ENCODE measurements around the gene STK38L.

- TF ChIP-seq CTCF (IDR thresholded peaks at IDR 0.05; ENCODE audit: insufficient read depth, low read depth, low read length) (no peak), EZH2 (IDR thresholded peaks at IDR 0.05; ENCODE audit: insufficient read depth, low read length) (no peak)
These were observed 117.3 kb downstream of the STK38L start for GRCh38 chr12:27361372-27361771.

Measured in astrocyte (in vitro differentiated cells and primary cell).